Neural progenitor cell (in vitro differentiated cells): ENCODE measurements around the gene POPDC2. TPM values are rescaled to one million over a fixed set of nuclear protein-coding genes. Genes with fewer than 3 reads are reported as not detected.

Experiments used
- DNase-seq: peaks from one replicate; pipeline ENCODE4 v3.0.0-alpha.2; 2016; ENCODE audit warnings: low spot score
- H2AFZ ChIP-seq: fragments of 200-600 bp; sonication (generic); replicated peaks from 2 replicates; pipeline ENCODE4 v1.6.1; 2016; ENCODE audit warnings: antibody characterized with exemption
- H3F3A ChIP-seq: fragments of 200-600 bp; sonication (generic); 2 replicates; pipeline ENCODE4 v1.6.1; 2016; ENCODE audit warnings: antibody characterized with exemption, low read depth
- H3K27ac ChIP-seq: fragments of 200-600 bp; sonication (generic); 2 replicates; pipeline ENCODE4 v1.5.1; 2016; ENCODE audit warnings: mild to moderate bottlenecking
- H3K27me3 ChIP-seq: fragments of 200-600 bp; sonication (generic); 2 replicates; pipeline ENCODE4 v1.6.1; 2016; ENCODE audit warnings: mild to moderate bottlenecking, moderate library complexity
- H3K36me3 ChIP-seq: fragments of 200-600 bp; sonication (generic); 2 replicates; pipeline ENCODE4 v1.5.1; 2016
- H3K4me1 ChIP-seq: fragments of 200-600 bp; sonication (generic); 2 replicates; pipeline ENCODE4 v1.6.1; 2016; ENCODE audit warnings: mixed run types
- H3K4me2 ChIP-seq: fragments of 200-600 bp; sonication (generic); 2 replicates; pipeline ENCODE4 v1.6.1; 2016
- H3K4me3 ChIP-seq: fragments of 200-600 bp; sonication (generic); 2 replicates; pipeline ENCODE4 v1.5.1; 2016
- H3K79me2 ChIP-seq: fragments of 200-600 bp; sonication (generic); 2 replicates; pipeline ENCODE4 v1.6.1; 2016; ENCODE audit warnings: low read depth
- H3K9ac ChIP-seq: fragments of 200-600 bp; sonication (generic); 2 replicates; pipeline ENCODE4 v1.6.1; 2016
- H3K9me3 ChIP-seq: fragments of 200-600 bp; sonication (generic); 2 replicates; pipeline ENCODE4 v1.5.1; 2016; ENCODE audit warnings: low read depth
- H4K20me1 ChIP-seq: fragments of 200-600 bp; sonication (generic); 2 replicates; pipeline ENCODE4 v1.6.1; 2016; ENCODE audit warnings: low read depth
- H3K27ac Mint-ChIP-seq: 3 replicates; pipeline ENCODE4 v1.8.0; 2021; ENCODE audit warnings: mixed read lengths
- H3K27me3 Mint-ChIP-seq: 2 replicates; pipeline ENCODE4 v1.8.0; 2022; ENCODE audit warnings: low read depth, mild to moderate bottlenecking, inconsistent platforms, moderate library complexity, mixed read lengths; ENCODE audit not compliant: insufficient read depth
- H3K36me3 Mint-ChIP-seq: 3 replicates; pipeline ENCODE4 v1.8.0; 2021; ENCODE audit warnings: mixed read lengths
- H3K4me1 Mint-ChIP-seq: 3 replicates; pipeline ENCODE4 v1.8.0; 2021; ENCODE audit warnings: mixed read lengths
- H3K4me3 Mint-ChIP-seq: 3 replicates; pipeline ENCODE4 v1.8.0; 2021; ENCODE audit warnings: mild to moderate bottlenecking, moderate library complexity, mixed read lengths
- H3K9me3 Mint-ChIP-seq: 3 replicates; pipeline ENCODE4 v1.8.0; 2020; ENCODE audit warnings: mixed read lengths
- EZH2 ChIP-seq: fragments of 200-600 bp; sonication (generic); IDR thresholded peaks from 2 replicates; pipeline ENCODE4 v1.6.1; 2017; ENCODE audit warnings: antibody characterized with exemption, mild to moderate bottlenecking, moderate library complexity
- EZH2phosphoT487 ChIP-seq: fragments of 200-600 bp; sonication (generic); IDR thresholded peaks from 2 replicates; pipeline ENCODE4 v1.6.1; 2017; ENCODE audit warnings: antibody characterized with exemption
- total RNA-seq: library from RNA; depleted of rRNA; stranded (reverse); fragments of >200 nt; gene quantifications from 2 replicates; pipeline ENCODE4 v1.2.3, GENCODE V29; 2015; ENCODE audit warnings: low replicate concordance
- TF ChIP-seq, protein P1 (sequence below): fragments of 200-600 bp; sonication (generic); IDR thresholded peaks from 2 replicates; pipeline ENCODE4 v1.5.1; 2017; ENCODE audit warnings: antibody characterized with exemption, mild to moderate bottlenecking

Gene POPDC2
- total RNA-seq, 1 donor from 2014 or later = 0.95 TPM

DNA sequence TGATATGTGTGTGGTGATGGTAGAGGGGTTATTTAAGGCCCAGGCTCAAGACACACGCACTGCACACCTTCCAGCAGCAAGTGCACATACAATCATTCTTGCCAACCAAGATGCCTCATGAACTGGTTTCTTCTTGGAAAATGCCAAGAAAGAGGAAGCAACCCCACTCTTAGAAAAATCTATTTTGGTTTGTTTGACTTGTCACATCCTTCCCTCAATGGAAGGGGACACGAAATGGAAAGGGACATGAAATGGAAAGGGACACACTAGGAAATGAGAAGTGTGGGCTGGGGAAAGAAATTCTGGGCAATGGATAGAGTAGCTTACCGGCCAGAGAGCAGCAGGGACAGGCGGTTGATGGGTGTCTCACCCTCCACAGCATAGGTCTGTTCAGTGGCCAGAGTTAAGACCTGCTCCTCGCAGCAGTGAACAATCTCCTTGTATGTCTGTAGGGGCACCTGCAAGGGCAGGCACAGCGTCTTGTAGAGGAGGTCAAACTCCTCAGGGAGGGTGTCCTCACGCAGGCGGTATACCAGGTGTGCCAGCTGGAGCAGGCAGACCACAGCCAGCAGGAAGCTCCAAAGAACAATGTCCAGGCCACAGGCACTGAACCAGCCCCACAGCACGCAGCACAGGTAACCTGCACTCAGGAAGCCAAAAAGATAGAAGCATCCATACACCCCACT lies 640 bp downstream of the POPDC2 start:
- no peak overlapping the region for H2AFZ ChIP-seq
- no peak overlapping the region for H3K9ac ChIP-seq
- Mint-ChIP-seq H3K27ac (peak overlapping the region; percentile 8), H3K36me3 (no peaks in the 10 kb centered on the region), H3K4me1 (no peaks in the 10 kb centered on the region), H3K27me3 (no peaks in the 10 kb centered on the region), H3K9me3 (no peaks in the 10 kb centered on the region), H3K4me3 (no peak overlapping the region)
- no peaks in the 10 kb centered on the region for H4K20me1 ChIP-seq
- no peak overlapping the region for H3K27ac ChIP-seq
- H3K27me3 ChIP-seq = no peaks in the 10 kb centered on the region
- no peaks in the 10 kb centered on the region for H3K36me3 ChIP-seq
- H3K4me1 ChIP-seq = no peaks in the 10 kb centered on the region
- H3F3A ChIP-seq = no peaks in the 10 kb centered on the region
- TF ChIP-seq, protein P1, sequence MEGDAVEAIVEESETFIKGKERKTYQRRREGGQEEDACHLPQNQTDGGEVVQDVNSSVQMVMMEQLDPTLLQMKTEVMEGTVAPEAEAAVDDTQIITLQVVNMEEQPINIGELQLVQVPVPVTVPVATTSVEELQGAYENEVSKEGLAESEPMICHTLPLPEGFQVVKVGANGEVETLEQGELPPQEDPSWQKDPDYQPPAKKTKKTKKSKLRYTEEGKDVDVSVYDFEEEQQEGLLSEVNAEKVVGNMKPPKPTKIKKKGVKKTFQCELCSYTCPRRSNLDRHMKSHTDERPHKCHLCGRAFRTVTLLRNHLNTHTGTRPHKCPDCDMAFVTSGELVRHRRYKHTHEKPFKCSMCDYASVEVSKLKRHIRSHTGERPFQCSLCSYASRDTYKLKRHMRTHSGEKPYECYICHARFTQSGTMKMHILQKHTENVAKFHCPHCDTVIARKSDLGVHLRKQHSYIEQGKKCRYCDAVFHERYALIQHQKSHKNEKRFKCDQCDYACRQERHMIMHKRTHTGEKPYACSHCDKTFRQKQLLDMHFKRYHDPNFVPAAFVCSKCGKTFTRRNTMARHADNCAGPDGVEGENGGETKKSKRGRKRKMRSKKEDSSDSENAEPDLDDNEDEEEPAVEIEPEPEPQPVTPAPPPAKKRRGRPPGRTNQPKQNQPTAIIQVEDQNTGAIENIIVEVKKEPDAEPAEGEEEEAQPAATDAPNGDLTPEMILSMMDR = no peak
- no peak for TF ChIP-seq EZH2phosphoT487
- TF ChIP-seq EZH2 = no peak
- no peak overlapping the region for H3K4me2 ChIP-seq
- no peak overlapping the region for H3K4me3 ChIP-seq
- H3K79me2 ChIP-seq = no peaks in the 10 kb centered on the region
- H3K9me3 ChIP-seq = no peaks in the 10 kb centered on the region
- DNase-seq = no peak

DNA sequence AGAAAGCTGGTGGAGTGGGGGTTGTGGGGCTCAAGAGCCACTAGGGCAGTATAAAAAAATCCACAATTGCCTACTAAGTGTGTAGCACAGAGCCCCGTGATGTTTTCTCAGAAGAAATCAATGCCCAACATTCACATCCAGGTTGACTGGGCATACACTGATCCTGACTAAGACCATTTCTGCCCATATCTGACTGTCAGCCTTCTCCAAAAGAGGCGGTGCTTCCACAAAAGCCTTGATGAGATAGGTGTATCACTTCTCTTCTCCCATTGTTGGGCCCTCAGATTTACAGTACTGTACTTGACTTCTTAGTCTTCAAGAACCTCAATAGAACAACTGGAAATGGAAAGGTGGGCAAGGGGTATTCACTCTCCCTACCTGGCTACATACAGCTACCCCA lies 1.4 kb downstream of the POPDC2 start:
- no peaks in the 10 kb centered on the region for H3K9me3 Mint-ChIP-seq
- H3K4me1 Mint-ChIP-seq = no peaks in the 10 kb centered on the region
- peaks cover under 1% of the 10 kb centered on the region for H3K36me3 Mint-ChIP-seq
- Histone ChIP-seq H3K9me3 (no peaks in the 10 kb centered on the region), H3K79me2 (no peaks in the 10 kb centered on the region), H3K27me3 (no peaks in the 10 kb centered on the region), H2AFZ (no peak overlapping the region), H3K27ac (no peak overlapping the region), H3K4me2 (no peak overlapping the region), H3K9ac (no peak overlapping the region), H3F3A (no peaks in the 10 kb centered on the region), H3K4me1 (no peaks in the 10 kb centered on the region), H3K36me3 (no peaks in the 10 kb centered on the region), H4K20me1 (no peaks in the 10 kb centered on the region), H3K4me3 (no peak overlapping the region)
- TF ChIP-seq EZH2phosphoT487 (no peak), EZH2 (no peak)
- TF ChIP-seq, protein P1 = no peak
- no peaks in the 10 kb centered on the region for H3K27me3 Mint-ChIP-seq
- no peak overlapping the region for H3K27ac Mint-ChIP-seq
- no peak for DNase-seq
- H3K4me3 Mint-ChIP-seq = no peak overlapping the region

DNA sequence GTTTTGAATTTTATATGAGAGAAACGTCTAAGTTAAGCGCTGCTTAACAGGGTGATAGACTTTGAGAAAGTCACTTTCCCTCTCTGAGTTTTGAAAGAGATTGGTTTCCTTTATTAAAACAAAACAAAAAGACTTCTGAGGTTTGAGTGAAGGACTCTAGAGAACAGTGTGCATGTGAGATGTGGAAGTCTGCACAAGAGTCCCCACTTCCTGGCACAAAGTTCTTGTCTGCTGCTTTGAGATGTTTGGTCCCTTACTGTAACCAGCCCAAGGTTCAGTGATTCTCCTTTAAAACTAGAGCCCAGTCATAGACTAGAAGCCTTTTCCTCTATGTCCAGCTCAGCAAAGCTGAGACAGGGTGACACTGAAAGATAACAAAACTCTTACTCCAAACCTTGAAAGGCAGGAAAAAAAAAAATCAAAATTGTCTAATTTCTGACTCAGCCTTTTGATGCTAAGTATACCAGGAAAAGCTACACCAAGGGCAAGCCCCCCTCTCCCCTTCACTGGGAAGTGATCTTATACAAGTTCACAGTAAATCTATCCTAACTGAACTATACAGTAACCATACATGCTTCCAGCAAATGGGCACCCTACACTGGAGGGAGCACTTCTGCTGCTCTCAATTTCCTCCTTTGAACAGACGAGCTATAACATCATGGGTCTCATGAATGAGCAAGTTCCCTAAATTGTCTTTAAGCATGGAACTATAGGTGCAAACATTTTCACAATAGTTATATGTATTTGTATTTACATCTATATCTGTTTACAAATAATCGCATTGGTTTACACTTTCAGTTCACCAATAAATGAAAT lies 2.3 kb downstream of the POPDC2 start:
- Histone ChIP-seq H3K79me2 (no peaks in the 10 kb centered on the region), H3K4me2 (no peak overlapping the region), H3K4me3 (no peak overlapping the region), H4K20me1 (no peaks in the 10 kb centered on the region), H3K9me3 (no peaks in the 10 kb centered on the region), H2AFZ (no peak overlapping the region), H3K27ac (no peak overlapping the region), H3K9ac (no peak overlapping the region), H3K4me1 (no peaks in the 10 kb centered on the region), H3F3A (no peaks in the 10 kb centered on the region), H3K27me3 (no peaks in the 10 kb centered on the region), H3K36me3 (no peaks in the 10 kb centered on the region)
- Mint-ChIP-seq H3K4me1 (no peaks in the 10 kb centered on the region), H3K36me3 (peaks cover 2% of the 10 kb centered on the region), H3K27me3 (no peaks in the 10 kb centered on the region), H3K27ac (no peak overlapping the region), H3K9me3 (no peaks in the 10 kb centered on the region), H3K4me3 (no peak overlapping the region)
- DNase-seq = no peak
- TF ChIP-seq EZH2phosphoT487 (no peak), EZH2 (no peak)

DNA sequence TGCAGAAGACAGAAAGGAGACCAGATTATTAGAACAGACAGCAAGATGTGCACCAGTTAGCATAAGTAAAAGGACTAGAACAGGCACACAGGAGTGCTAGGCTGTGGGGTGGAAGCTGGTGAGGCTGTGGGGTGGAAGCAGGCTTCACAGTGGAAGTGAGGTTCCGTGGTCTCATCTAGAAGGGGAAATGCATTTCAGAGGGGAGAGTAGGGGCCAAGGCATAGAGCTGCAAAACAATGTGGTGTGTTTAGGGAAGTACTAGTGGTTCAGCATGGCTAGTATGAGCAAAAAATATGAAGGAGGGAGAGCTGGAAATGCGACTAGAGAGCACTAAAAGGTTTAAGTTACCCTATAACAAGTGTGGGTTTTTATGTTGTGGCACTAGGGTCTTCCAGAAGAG lies 6.5 kb downstream of the POPDC2 start:
- DNase-seq = no peak
- Histone ChIP-seq H3K4me2 (no peak overlapping the region), H3K4me1 (no peaks in the 10 kb centered on the region), H3K9me3 (no peaks in the 10 kb centered on the region), H2AFZ (no peak overlapping the region), H3K9ac (no peak overlapping the region), H4K20me1 (no peaks in the 10 kb centered on the region), H3K4me3 (no peak overlapping the region), H3K27me3 (no peaks in the 10 kb centered on the region), H3K36me3 (no peaks in the 10 kb centered on the region), H3K27ac (no peak overlapping the region), H3K79me2 (no peaks in the 10 kb centered on the region), H3F3A (no peaks in the 10 kb centered on the region)
- TF ChIP-seq EZH2 = no peak
- TF ChIP-seq, protein P1 = no peak
- TF ChIP-seq EZH2phosphoT487 = no peak
- H3K9me3 Mint-ChIP-seq = no peaks in the 10 kb centered on the region
- H3K4me3 Mint-ChIP-seq = no peak overlapping the region
- H3K4me1 Mint-ChIP-seq = no peaks in the 10 kb centered on the region
- peak overlapping the region; percentile 79 for H3K27ac Mint-ChIP-seq
- peaks cover 2% of the 10 kb centered on the region for H3K36me3 Mint-ChIP-seq
- no peaks in the 10 kb centered on the region for H3K27me3 Mint-ChIP-seq
